ENCODE data around the gene DGCR8. TPM values are rescaled to one million over a fixed set of nuclear protein-coding genes. Genes with fewer than 3 reads are reported as not detected.

DGCR8 gene
- 27.1 and 40.9 TPM in 2 replicates for total RNA-seq

DNA sequence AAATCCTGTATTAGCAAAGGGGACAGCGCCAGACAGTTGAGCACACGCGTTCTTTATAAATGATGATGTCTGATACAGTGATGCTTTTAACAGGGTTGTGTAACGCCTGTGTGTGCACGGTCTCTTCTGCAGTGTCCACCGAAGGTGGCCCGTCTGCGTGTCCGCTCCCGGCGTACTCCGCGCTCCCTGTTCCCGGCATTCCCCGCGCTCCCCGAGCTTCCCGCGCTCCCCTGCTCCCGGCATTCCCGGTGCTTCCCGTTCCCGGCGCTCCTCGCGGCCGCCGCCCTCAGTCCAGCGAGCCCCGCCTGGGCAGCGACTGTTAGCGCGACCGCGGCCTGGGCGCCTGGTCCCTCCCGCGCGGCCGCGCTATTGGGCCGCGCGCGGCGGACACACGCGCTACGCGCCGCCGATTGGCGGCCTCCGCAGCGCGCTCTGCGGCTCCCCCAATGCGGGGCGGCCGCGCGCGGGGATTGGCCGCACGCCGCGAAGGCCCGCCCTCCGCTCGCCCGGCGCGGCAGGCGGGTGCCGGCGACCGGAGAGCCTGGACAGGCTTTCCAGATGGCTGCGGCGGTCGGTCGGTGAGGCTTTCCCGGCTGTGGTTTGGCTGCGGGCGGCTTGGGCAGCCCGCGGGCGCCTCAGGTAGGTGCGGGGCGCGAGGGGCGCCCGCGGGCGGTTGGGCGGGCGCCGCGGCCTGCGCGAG is at the start of gene DGCR8:
TSS of gene DGCR8 (plus strand) at position 497 of the 700 bp plus-strand sequence. CDS start 5,723 bp downstream, outside the sequence.
- DNase-seq (ENCODE audit: extremely low read depth, low read depth, low spot score) = no peak

DNA sequence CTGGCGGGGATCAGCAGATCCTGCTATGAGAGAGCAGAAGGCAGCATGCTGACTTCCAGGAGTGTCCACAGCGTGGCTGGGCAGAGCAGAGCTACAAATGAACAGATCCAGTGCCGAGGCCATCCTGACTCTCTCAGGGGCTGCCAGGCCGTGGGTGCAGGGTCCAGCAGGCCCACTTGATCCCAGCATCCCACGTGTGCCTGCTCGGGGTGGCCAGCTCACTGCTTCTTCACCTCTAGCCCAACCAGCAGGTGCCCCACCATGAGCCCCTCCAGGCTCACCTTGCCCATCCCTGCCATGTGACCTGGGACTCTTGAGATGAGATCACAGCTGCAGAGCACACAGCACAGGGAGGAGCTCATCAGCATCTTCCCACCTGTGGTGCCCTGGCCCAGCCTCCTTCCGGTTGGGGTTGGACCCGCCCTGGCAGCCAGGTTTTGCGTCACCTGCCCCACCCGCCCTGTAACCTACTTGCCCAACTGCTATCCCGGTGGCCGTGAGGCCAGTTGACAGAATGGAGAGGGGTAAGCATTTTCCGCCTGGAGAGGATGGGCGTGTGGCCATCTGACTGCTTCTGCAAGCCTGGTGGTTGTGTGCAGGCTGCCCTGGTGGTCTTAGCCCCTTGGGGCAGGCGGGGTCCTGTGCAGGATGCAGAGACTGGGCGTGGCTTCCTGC is 48.2 kb upstream of the DGCR8 start:
- DNase-seq (ENCODE audit: extremely low read depth, low read depth, low spot score) = no peak

DNA sequence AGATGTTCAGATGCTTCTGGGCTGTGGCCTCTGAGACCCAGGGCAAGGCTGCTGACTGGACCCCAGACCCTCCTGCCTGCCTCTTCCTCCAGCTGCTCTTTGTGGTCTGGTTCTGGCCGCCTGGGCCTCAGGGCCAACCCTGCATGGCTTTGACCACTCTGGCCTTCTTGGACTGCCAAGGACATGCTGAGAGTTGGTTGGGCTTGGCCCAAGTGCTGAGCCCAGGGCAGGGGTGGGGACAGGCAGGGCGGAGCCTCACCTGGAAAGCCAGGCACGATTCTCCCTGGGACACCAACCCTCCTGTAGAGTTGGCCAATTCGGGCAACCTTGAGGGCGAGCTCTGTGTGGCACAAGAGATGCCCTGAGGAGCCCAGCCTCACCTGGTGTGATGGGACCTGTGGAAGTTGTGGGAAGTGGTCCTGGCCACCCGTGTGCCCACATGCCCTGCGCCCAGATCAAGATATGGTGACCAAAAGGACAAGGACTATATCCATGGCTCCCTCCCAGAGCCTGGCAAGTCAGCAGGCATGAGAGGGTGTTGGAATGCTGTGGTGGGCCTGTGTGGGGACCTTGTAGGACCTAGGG is 47.5 kb upstream of the DGCR8 start:
- no peak for DNase-seq (ENCODE audit: extremely low read depth, low read depth, low spot score)

DNA sequence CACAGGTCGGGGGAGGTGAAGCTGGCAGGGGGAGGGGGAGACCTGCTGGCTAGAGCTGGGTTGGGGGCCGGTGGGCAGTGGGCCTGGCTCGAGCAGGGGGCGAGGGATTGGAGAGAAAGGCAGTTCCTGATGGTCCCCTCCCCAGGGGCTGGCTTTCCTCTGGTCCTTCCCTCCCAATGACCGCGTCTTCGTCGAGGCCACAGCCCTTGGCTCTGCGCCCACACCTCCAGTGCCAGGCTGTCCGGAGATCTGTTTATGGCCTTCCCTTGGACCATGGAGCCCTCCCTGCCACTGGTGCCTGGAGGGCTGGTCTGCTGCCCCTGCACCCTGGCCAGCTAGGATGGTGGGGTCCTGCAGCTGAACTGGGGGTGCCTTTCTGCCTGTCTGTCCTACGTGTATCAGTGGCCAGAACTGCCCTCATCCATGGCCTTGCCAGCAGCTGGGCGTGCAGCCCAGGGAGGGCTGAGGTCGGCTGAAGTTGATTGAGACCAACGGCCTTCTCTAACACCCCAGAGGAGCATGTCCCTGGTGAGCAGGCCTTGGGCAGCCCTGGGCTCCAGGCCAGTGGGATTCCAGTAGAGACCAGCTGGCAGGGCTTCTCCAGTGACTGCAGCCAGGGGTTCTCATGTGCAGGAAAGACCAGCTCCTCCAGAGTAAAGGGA is 46.9 kb upstream of the DGCR8 start:
- DNase-seq (ENCODE audit: extremely low read depth, low read depth, low spot score) = no peak

DNA sequence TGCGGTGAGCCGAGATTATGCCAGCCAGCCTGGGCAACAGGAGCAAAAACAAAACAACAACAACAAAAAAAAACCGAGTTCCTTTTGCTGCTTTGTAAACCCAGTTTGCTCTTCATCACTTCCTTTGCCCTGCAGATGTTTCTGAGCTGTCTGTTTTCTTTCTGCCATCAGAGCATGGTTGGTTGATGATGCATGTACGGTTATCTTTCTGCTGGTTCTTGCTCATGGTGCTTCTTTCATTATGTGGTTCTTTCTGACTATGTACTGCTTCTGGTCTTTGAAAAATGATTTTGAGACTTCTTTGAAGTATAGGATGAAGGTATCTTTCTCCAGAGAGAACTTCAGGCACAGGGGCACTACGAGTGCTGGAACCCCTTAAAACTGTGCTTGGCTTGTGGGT is 45.9 kb upstream of the DGCR8 start:
- DNase-seq (ENCODE audit: extremely low read depth, low read depth, low spot score) = no peak

DNA sequence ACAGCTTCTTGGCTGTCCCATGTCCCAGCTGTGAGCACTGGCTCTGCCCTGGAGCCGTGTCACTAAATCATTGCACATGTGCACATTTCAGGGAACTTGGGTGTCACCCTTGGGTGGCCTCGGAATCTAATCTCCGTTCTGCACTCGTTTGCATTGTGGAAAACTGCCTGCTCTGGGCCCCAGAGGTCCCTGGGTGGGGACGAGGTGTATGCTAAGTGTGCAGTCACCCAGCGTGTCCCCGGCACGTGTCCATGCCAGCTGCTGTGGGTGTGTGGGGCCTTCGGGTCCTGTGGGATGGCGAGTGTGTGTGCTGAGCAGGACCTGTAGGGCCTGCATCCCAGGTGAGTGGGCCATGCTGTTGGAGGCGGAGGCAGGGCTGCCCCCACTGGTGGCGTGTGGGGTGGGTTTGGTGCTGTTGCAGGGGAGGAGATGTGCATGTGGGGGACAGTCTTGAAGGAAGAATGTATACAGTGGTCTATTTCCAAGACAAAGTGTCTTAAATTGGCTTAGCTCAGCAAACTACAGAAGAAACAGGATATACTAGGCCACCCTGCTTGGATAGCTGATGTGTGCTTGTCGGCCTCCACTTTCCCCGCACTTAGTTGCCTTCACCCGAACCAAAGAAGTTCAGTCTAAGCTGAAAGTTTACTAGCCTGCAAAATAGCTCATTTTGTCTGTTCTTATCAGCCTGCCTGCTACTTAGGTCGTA is 44.5 kb upstream of the DGCR8 start:
- no peak for DNase-seq (ENCODE audit: extremely low read depth, low read depth, low spot score)

DNA sequence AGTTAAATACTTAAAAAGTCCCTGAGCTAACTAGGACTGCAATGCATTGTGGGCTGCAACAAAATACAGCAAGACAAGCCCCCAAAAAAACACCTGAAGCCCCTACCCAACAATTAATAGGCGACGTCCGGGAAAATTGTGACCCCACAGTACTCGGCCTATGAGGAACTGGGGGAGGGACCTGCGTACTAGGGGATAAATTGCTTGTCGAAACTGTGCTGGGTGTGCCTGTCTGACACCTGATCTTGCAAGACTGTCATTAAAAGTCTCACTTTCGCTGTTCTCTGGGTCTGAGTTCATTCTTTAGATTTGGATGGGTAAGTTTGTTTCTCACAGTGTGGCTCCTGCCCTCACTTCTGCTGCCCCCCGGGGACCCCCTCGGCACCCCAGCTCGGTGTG is 44.0 kb upstream of the DGCR8 start:
- no peak for DNase-seq (ENCODE audit: extremely low read depth, low read depth, low spot score)

DNA sequence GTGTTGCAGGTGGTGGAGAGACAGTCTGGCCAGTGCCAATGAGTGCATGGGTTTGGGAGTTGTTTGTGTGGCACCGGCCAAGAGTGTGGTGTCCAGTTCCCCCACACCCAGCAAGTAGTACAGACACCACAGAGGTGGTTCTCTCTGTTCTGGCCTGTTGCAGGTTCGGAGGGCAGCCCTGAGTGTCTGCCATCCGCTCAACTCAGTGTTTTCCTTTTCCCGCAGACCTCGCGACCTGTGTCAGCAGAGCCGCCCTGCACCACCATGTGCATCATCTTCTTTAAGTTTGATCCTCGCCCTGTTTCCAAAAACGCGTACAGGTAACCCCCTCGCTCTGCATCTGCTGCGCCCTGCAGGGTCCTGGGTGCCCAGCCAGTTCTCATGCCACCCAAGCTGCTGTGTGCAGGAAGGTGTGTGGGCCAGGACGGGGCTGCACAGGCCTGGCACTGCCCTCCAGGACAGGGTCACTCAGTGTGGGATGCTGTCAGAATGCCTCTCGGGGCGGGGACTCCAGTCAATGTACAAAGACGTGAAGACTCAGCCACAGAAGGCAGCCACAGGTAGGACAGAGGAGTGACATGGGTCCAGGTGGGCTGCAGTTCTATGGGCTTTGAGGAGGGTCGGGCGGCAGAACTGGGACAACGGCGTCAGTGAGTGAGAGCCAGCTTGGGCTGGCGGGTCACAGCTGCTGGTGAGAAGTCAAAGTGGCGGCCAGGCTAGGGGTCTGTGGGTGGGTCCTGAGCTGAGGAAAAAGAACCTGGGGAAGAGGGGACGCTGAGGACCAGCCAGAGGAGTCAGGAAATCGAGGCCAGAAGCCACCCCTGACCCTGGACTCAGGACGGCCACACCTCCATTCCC is 43.3 kb upstream of the DGCR8 start:
- no peak for DNase-seq (ENCODE audit: extremely low read depth, low read depth, low spot score)

DNA sequence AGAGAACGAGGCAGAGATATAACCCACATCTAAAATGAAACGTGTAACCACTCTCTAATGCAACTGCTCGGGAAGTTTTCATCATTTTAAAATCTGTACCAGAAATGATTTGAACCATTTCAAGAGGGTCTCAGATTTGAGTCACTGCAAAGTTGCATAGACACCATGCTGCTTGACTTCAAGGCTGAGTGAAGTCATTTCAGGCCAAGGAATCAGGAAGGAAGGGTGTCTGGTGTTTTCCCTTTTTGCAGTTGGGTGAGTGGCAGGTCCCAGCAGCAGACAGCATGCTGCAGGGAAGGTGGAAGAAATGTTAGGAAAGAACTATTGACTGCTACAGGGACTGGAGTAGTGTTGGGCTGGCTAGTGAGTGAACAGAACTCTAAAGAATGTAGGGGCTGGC is 42.6 kb upstream of the DGCR8 start:
- DNase-seq (ENCODE audit: extremely low read depth, low read depth, low spot score) = no peak

DNA sequence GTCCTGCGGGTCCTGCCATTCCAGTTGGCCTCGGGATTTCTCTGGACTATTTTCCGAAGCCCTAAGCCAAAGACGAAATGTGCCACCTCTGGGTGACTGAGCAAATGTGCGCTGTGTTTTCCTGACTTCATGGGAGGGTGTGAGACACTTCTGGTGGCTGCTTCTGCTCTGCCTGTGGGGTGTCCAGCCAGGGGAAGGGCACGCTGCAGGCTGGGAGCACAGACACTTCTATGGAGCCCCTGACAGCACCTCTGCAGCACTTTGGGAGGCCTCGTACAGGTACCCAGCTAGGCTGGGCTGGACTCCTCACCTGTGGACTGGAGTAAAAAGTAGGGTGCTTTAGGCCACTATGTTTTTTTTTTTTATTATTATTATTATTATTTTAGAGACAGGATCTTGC is 41.5 kb upstream of the DGCR8 start:
- no peak for DNase-seq (ENCODE audit: extremely low read depth, low read depth, low spot score)

DNA sequence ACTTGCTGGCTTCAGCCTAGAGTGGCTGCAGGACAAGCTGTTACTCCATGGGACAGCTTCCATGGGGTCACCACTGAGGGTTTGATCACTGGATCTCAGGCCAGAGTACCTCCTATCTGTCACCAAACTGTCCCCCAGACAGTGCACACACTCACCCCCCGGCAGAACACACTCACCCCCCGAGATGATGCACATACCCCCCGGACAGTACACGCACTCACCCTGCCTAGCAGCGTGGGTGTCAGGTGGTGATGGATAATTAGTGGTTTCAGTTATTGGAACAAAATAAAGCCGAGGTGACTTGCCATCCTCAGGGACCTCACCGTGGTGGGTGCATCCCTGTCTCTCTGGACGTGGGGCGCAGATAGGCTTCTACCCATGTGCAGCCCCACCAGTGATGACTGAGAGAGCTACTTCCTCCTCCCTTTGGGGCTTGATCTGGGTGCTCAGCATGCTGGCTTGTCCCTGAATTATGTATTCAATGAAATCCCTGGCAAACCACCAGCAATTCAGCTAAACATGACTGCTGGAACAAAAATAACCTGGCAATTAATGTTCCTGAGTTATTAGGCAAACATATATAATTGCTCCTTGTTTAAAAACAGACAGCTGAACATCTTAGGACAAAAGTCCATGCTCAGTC is 40.2 kb upstream of the DGCR8 start:
- no peak for DNase-seq (ENCODE audit: extremely low read depth, low read depth, low spot score)

DNA sequence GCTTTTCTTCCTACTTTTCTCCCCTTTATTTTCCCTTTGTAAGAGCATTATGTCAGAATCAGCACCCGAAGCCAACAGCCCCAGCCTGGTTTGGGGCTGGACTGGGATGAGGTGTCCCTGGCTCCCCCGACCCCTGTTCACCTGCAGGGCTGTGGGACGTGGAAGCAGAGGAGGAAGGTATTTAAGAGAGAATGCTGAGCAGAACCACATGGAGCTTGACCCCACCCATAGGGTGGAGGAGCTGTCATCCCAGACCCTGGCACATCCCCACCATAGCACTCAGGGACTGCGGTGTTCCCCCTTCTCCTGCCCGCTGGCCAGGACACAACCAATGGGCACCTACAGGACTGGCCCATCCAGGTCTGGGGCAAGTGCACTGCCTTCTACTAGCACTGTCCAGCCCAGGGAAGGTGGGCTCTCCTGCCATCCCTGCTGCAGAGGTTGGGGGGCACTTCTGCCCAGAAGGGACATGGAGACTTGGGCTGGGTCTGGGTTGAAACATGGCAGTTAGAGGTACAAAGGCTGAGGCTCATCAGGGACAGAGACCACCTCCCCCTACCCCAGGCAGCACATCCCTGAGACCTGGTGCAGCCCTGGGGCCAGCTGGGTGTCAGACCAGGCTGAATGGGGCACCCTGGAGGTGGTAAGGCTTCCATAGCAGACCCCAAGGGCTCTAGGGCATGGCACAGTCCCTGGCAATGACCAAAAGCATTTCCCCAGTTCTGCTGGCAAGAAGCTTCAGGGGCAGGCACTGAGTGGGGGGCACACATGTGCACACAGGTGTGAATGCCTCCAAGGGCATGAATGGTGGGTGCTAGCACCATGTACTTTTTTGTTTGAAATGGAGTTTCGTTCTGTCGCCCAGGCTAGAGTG is 39.5 kb upstream of the DGCR8 start:
- DNase-seq (ENCODE audit: extremely low read depth, low read depth, low spot score) = no peak

DNA sequence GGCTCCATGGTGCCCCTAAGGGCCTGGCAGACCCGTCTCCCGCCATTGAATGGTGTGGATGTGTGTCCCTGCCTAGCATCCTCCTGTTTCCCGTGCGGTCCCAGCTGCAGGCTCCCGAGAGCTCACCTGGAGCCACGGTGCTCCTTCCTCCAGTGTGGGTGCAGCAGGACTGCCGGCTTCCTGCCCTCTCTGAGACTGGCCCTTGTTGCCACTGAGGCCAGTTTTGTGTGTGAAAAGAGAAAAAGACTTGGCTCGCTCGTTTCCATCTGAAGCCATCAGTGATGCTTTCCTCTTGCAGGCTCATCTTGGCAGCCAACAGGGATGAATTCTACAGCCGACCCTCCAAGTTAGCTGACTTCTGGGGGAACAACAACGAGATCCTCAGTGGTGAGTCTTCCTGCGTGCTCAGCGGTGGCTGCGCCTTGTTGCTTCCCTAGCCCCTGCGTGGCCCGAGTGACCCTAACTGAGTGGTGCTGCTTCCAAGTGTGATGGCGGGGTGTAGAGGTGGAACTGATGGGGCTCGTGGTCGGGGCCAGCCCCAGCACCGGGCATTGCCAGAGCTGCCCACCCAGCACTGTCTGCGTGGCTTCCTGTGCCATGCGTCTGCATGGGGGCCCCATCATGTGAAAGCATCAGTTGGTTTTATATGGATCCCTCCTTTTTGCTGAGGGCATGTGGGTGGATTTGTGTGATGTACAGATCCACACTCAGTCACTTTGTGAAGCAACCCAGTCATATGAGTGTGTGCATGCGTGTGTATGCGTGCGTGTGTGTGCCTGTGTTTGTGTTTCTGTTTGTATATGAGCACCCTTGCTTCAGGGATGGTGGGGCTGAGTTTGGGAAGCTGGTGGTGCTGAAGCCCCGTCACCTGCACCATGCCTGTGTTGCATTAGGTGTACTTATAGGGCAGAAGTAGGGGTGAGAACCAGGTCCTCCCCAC is 36.7 kb upstream of the DGCR8 start:
- no peak for DNase-seq (ENCODE audit: extremely low read depth, low read depth, low spot score)

DNA sequence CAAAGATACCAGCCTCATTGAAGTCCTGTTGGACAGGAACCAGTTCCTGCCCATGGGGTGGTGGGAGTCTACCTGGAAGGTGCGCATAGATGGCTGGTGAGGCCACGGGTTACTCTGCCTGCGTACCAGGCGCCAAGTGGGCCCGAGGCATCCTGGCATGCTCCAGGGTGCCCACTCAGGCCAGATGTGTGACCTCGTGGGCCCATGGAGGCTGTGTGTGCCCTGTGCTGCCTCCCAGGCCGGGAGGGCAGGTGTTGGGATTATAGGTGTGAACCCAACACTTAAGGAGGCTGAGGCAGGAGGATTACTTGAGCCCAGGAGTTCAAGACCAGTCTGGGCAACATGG is 36.1 kb upstream of the DGCR8 start:
- DNase-seq (ENCODE audit: extremely low read depth, low read depth, low spot score) = no peak

DNA sequence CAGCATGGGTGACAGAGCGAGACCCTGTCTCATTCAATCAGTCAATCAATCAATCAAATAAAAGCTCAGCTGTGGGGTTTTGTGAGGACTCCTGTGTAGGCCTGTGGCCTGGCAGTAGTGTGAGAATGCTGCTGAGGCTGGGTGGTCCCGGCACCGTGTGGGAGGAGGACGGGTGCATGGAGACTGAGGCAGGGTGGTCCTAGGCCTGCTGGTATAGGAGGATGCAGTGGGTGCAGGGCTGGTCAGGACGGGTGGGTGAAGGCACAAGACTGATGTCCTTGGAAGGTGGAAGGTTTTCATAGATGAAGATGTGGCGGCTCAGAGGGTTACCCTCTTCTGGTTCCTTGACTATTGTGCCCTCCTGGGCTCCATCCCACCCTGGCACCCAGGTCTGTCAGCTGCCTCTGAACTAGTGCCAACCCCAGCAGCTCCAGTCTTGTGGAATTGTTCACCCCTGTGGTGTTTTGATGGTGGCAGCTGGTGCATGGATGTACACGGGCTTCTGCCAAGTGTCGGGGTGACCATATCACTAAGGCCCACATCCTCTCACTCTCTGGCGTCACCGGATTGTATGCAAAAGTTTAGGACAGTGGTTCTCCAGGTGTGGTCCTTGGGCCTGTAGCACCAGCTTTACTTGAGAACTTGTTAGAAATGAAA is 35.4 kb upstream of the DGCR8 start:
- DNase-seq (ENCODE audit: extremely low read depth, low read depth, low spot score) = no peak

DNA sequence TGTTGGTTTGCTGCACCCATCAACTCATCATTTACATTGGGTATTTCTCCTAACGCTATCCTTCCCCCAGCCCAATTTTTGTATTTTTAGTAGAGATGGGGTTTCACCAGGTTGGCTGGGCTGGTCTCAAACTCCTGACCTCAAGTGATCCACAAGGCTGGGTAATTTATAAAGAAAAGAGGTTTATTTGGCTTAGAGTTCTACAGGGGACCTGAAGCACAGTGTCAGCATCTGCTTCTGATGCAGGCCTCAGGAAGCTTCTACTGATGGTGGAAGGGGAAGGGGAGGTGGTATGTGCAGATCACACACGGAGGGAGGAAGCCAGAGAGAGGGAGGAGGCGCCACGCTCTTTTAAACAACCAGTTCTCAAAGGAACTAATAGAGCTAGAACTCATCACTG is 33.3 kb upstream of the DGCR8 start:
- DNase-seq (ENCODE audit: extremely low read depth, low read depth, low spot score) = no peak

DNA sequence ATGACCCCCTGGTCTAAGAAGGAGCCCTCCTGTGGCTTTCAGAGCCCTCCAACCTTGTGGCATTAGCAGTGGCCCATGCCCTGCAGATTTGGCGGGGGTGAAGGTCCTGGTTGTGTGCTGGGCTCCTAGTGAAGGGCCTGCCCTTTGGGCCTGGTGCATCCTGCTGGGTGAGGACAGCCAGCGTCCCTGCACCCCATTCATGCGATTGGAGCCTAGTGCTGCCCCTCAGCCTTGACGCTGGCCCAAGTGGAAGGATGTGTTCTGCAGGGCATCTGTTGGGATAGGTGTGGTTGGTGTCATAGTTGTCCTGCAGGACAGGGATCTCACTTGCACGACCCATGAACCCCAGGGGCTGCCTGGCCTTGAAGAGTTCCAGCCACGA is 28.1 kb upstream of the DGCR8 start:
- no peak for DNase-seq (ENCODE audit: extremely low read depth, low read depth, low spot score)

All from glomerular endothelial cell (primary cell).